Right lobe of liver (tissue), 6 donors: Measurements from ENCODE around the gene XPO6. TPM values are rescaled to one million over a fixed set of nuclear protein-coding genes. Genes with fewer than 3 reads are reported as not detected.
"Not testable (repeated sequence)": the region's sequence is repeated elsewhere in the genome, so short reads cannot be mapped to it uniquely, and the experiment has no call there.

ENCODE experiments used
- ATAC-seq, 4 donors: fragments of 200-7000 bp; cut with Tn5 transposase; one replicate each; pipeline ENCODE4 v1.9.1; 2020; ENCODE audit warnings: mild to moderate bottlenecking in 4 of 4, moderate library complexity in 4 of 4
- DNase-seq, 3 donors: peaks; one replicate each; pipeline ENCODE4 v3.0.0-alpha.2; 2020
- H3K27ac ChIP-seq, 3 donors: fragments of 200-600 bp; one replicate each; pipeline ENCODE4 v1.8.0; 2022
- H3K27me3 ChIP-seq, 2 donors: fragments of 200-600 bp; one replicate each; pipeline ENCODE4 v1.8.0; 2022
- H3K36me3 ChIP-seq, 4 donors: fragments of 200-600 bp; sonication (generic) in 1 of 4; one replicate each; pipeline versions ENCODE4 v1.5.1 to v1.8.0; 2017 to 2022; ENCODE audit warnings: control low read depth in 1 of 4
- H3K4me1 ChIP-seq, 4 donors: fragments of 200-600 bp; sonication (generic) in 1 of 4; one replicate each; pipeline versions ENCODE4 v1.5.1 to v1.8.0; 2017 to 2022; ENCODE audit warnings: control low read depth in 1 of 4
- H3K4me3 ChIP-seq, 3 donors: fragments of 200-600 bp; one replicate each; pipeline ENCODE4 v1.8.0; 2022
- H3K9me3 ChIP-seq, 4 donors: fragments of 200-600 bp; sonication (generic) in 1 of 4; one replicate each; pipeline versions ENCODE4 v1.5.1 to v1.8.0; 2017 to 2022; ENCODE audit warnings: control low read depth in 1 of 4
- POLR2A ChIP-seq: fragments of 450-650 bp; IDR thresholded peaks from one replicate; pipeline ENCODE4 v1.6.1; 2017; ENCODE audit warnings: antibody characterized with exemption, mild to moderate bottlenecking
- WGBS: methylation state at CpG from one replicate; pipeline ENCODE4 v1.1.6; 2018; ENCODE audit warnings: low coverage, low lambda C conversion rate; ENCODE audit not compliant: insufficient coverage; ENCODE audit errors: missing lambda C conversion rate; 5-methylcytosine and 5-hydroxymethylcytosine counted together
- intact Hi-C, 2 donors: fragments of 100-400 bp; cut with DNase I; formaldehyde crosslinking; loops; one replicate each; pipeline versions ENCODE4 v1.11.2 to v1.14.1; 2022
- total RNA-seq, 6 experiments: library from RNA; depleted of rRNA in 2 of 6; stranded (reverse); fragments of >200 nt in 2 of 6; fragmentation: NEBNext Ultra II Directional in 3 of 6; extraction: Animal tissue kit (Norgen Biotek cat#: 25700) in 3 of 6; gene quantifications; one replicate each; pipeline versions ENCODE4 v1.1.0 to v1.2.4, GENCODE V29; 2016 to 2023
- TF ChIP-seq, protein P1 (sequence below), 4 donors: fragments of 200-600 bp in 3 of 4; fragments of 450-650 bp in 1 of 4; IDR thresholded peaks; one replicate each; pipeline versions ENCODE4 v1.5.1 to v1.8.0; 2016 to 2022; ENCODE audit warnings: antibody characterized with exemption in 4 of 4, mild to moderate bottlenecking in 2 of 4
- donor health status: DM: no; HTN: yes; CAD: no.
- donor health status: DM: no; HTN: no; CAD: no.
- donor health status: DM: no; HTN: no; CAD: no.
- donor health status: DM: no; HTN: yes; CAD: no.
- donor health status: DM: no; HTN: yes; CAD: no.

Gene XPO6
- total RNA-seq, 6 experiments from 2014 or later, result 41.8 to 62.1 (median 51.3) TPM

DNA sequence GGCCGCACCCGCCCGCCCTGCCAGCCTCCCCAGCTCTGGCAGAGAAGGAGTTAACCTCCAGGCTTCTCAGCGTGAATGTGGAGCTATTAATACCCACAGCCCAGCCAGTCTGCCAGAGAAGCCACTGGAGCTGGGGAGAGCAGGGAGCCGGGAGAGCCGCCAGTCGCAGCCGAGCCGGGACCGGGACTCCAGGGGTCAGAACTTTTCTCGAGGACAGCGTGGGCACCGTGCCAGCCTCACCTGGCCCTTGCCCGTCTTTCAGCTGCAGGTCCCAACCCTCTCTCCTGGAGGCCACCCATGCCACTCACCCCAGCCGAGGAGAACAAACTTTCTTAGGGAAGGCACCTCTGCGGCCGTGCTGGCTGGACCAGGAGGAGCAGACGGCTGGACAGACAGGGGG, 46.8 kb upstream of the XPO6 start:
- H3K9me3 ChIP-seq, result no peaks in the 10 kb centered on the region
- ATAC-seq, result peak in 1 of 4 donors; percentile 16
- H3K4me3 ChIP-seq, result no peak overlapping the region
- no peaks in the 10 kb centered on the region for H3K4me1 ChIP-seq
- no peaks in the 10 kb centered on the region for H3K27me3 ChIP-seq
- no peak overlapping the region for H3K27ac ChIP-seq
- H3K36me3 ChIP-seq, result no peaks in the 10 kb centered on the region
- peak in 2 of 3 donors; percentile 24 to 55 for DNase-seq
- intact Hi-C loops, result no loop called here
- 10% methylated on average over 4 of the region's 18 CpGs for WGBS
- TF ChIP-seq POLR2A, result no peak
- TF ChIP-seq, protein P1, sequence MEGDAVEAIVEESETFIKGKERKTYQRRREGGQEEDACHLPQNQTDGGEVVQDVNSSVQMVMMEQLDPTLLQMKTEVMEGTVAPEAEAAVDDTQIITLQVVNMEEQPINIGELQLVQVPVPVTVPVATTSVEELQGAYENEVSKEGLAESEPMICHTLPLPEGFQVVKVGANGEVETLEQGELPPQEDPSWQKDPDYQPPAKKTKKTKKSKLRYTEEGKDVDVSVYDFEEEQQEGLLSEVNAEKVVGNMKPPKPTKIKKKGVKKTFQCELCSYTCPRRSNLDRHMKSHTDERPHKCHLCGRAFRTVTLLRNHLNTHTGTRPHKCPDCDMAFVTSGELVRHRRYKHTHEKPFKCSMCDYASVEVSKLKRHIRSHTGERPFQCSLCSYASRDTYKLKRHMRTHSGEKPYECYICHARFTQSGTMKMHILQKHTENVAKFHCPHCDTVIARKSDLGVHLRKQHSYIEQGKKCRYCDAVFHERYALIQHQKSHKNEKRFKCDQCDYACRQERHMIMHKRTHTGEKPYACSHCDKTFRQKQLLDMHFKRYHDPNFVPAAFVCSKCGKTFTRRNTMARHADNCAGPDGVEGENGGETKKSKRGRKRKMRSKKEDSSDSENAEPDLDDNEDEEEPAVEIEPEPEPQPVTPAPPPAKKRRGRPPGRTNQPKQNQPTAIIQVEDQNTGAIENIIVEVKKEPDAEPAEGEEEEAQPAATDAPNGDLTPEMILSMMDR (IDR thresholded peaks at IDR 0.05), result no peak

DNA sequence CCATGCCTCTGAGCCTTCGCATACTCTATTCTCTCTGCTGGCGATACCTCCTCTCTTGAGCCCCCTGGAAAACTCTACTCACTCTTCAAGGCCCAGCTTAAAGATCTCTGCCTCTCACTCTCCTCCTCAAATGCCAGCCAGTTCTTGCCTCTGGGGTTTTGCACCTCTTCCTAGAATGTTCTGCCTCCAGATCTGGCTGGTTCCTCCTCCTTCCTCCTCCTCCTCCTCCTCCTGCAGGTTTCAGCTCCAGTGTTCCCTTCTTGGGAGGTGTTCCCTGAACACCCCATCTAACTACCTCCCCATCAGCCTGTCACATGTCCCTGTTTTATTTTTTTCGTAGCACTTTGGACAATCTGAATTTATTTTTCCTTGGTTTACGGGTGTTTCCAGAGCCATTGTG, 45.5 kb upstream of the XPO6 start:
- 65% methylated on average over 4 of the region's 4 CpGs for WGBS
- intact Hi-C loops, result no loop called here
- ATAC-seq (no peak), DNase-seq (no peak)
- H3K27me3 ChIP-seq, result no peaks in the 10 kb centered on the region
- H3K9me3 ChIP-seq, result no peaks in the 10 kb centered on the region
- H3K4me1 ChIP-seq, result no peaks in the 10 kb centered on the region
- no peaks in the 10 kb centered on the region for H3K36me3 ChIP-seq
- no peak overlapping the region for H3K4me3 ChIP-seq
- TF ChIP-seq, protein P1 (IDR thresholded peaks at IDR 0.05), result no peak
- TF ChIP-seq POLR2A, result no peak
- H3K27ac ChIP-seq, result no peak overlapping the region

DNA sequence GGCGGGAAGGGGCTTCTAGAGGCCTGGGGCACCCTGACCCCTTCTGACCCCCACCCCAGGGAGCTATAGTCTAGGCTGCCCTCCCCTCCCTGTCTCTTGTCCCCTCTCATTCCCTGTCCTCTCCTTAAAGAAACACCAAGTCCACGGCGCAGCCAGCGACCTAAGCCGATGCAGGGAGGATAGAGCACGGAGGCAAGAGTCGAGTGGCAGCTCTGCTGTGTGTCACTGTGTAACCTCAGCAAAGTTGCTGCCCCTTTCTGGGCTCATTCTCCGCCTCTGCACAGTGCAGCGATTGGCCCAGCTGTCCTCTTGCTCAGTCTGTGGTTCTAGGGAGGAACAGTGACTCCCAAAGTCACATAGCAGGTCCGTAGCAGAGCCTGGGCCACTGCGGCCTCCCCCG, 44.1 kb upstream of the XPO6 start:
- TF ChIP-seq, protein P1 (IDR thresholded peaks at IDR 0.05), result no peak
- TF ChIP-seq POLR2A, result no peak
- no peak for ATAC-seq
- Histone ChIP-seq H3K9me3 (no peaks in the 10 kb centered on the region), H3K27ac (no peak overlapping the region), H3K4me3 (no peak overlapping the region), H3K36me3 (no peaks in the 10 kb centered on the region), H3K27me3 (no peaks in the 10 kb centered on the region), H3K4me1 (no peaks in the 10 kb centered on the region)
- no peak for DNase-seq
- intact Hi-C loops, result no loop called here
- 70% methylated on average over 5 of the region's 12 CpGs for WGBS

DNA sequence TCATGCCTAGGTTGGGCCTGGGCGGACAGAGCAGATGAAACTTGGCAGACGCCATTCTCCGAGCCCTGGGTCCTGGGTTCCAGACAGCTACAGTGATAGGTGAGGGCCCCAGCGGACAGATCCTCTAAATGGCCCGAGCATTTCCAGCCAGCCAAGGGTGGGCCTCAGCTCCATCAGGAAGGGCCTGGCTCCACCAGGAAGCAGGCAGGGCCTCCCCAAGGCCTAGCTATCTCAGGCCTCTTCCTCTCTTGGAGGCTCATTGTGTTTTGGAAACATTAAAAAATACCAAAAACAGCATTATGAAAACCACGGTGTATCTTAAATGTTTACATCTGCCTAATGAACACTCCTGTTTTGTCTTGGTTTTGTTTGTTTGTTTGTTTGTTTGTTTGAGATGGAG, 42.4 kb upstream of the XPO6 start:
- no peaks in the 10 kb centered on the region for H3K4me1 ChIP-seq
- intact Hi-C loops, result no loop called here
- no peak for DNase-seq
- WGBS, result 82% methylated on average over 1 of the region's 6 CpGs
- H3K4me3 ChIP-seq, result no peak overlapping the region
- no peaks in the 10 kb centered on the region for H3K27me3 ChIP-seq
- H3K36me3 ChIP-seq, result no peaks in the 10 kb centered on the region
- no peak overlapping the region for H3K27ac ChIP-seq
- no peak for ATAC-seq
- TF ChIP-seq, protein P1 (IDR thresholded peaks at IDR 0.05), result no peak
- TF ChIP-seq POLR2A, result no peak
- no peaks in the 10 kb centered on the region for H3K9me3 ChIP-seq

DNA sequence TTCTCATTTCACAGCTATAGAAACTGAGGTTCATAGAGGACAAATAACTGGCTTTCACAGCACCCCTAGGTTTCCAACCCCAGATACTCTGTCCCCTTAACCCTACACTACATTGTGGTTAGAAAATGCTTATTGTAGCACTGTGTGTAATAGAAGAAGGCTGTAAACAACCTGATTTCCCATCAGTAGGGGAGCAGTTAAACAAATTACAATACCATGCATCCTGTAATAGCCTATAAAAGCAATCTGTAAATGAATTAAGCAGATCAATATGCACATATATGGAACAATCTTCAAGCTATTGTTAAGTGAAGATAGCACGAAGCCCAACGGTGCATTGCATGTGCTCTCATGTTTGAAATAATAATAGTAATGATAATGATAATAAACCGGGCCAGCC, 39.2 kb upstream of the XPO6 start:
- 57% methylated on average over 3 of the region's 3 CpGs for WGBS
- H3K4me1 ChIP-seq, result no peaks in the 10 kb centered on the region
- H3K27me3 ChIP-seq, result no peaks in the 10 kb centered on the region
- no peak for TF ChIP-seq POLR2A
- TF ChIP-seq, protein P1 (IDR thresholded peaks at IDR 0.05), result no peak
- intact Hi-C loops, result no loop called here
- no peaks in the 10 kb centered on the region for H3K9me3 ChIP-seq
- ATAC-seq, result no peak
- H3K27ac ChIP-seq, result no peak overlapping the region
- H3K36me3 ChIP-seq, result no peaks in the 10 kb centered on the region
- no peak overlapping the region for H3K4me3 ChIP-seq
- DNase-seq, result no peak

DNA sequence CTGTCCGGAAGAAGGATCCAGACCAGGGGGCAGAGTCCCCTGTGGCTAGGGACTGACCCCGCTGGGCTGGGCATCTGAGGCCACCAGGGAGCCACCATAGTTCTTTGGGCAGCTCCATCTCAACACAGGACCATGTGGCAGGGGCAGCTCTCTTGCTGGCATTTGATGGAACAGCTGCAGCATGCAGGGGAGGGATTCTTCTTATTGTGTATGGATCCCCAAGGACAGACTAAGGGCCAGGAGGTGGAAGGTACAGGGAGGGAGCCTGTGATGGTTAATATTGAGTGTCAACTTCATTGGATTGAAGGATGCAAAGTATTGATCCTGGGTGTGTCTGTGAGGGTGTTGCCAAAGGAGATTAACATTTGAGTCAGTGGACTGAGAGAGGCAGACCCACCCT, 37.7 kb upstream of the XPO6 start:
- H3K36me3 ChIP-seq, DNase-seq, H3K9me3 ChIP-seq, H3K27ac ChIP-seq, H3K4me3 ChIP-seq, ATAC-seq, H3K27me3 ChIP-seq, intact Hi-C loops, H3K4me1 ChIP-seq: not testable (repeated sequence)
- 57% methylated on average over 1 of the region's 2 CpGs for WGBS
